ENCODE measurements around the gene TM9SF1. TPM values are rescaled to one million over a fixed set of nuclear protein-coding genes. Genes with fewer than 3 reads are reported as not detected.

Gene TM9SF1
- total RNA-seq, 1 donor from 2014 or later, result 18.3 TPM

GRCh38 chr14:24179294-24179960, 15.8 kb downstream of the TM9SF1 start:
- peaks cover 53 to 55% (median 54%) of the 10 kb centered on the region in 3 donors for H3K36me3 ChIP-seq (ENCODE audit: control insufficient read depth in 3 of 3, insufficient read depth in 3 of 3, low read length in 3 of 3)
- no peaks in the 10 kb centered on the region for H3K27me3 ChIP-seq (ENCODE audit: control insufficient read depth in 3 of 3, insufficient read depth in 3 of 3, low read length in 3 of 3)
- H3K27ac ChIP-seq (ENCODE audit: low read depth, low read length), result peak overlapping the region; percentile 59
- H3K4me3 ChIP-seq (ENCODE audit: low read length in 3 of 3), result no peak overlapping the region
- H3K4me1 ChIP-seq (ENCODE audit: control insufficient read depth in 3 of 3, insufficient read depth in 3 of 3, low read length in 3 of 3), result peaks cover 15 to 22% (median 21%) of the 10 kb centered on the region in 3 donors
- no peaks in the 10 kb centered on the region for H3K9me3 ChIP-seq (ENCODE audit: control insufficient read depth in 3 of 3, low read length in 3 of 3)
- H3K9ac ChIP-seq (ENCODE audit: low read depth in 1 of 3, low read length in 3 of 3), result peak overlapping the region in 2 of 3 donors; percentile 22 to 72

GRCh38 chr14:24178399-24179178, 16.7 kb downstream of the TM9SF1 start:
- peaks cover 46 to 47% (median 46%) of the 10 kb centered on the region in 3 donors for H3K36me3 ChIP-seq (ENCODE audit: control insufficient read depth in 3 of 3, insufficient read depth in 3 of 3, low read length in 3 of 3)
- no peaks in the 10 kb centered on the region for H3K9me3 ChIP-seq (ENCODE audit: control insufficient read depth in 3 of 3, low read length in 3 of 3)
- peaks cover 15 to 22% (median 21%) of the 10 kb centered on the region in 3 donors for H3K4me1 ChIP-seq (ENCODE audit: control insufficient read depth in 3 of 3, insufficient read depth in 3 of 3, low read length in 3 of 3)
- H3K27me3 ChIP-seq (ENCODE audit: control insufficient read depth in 3 of 3, insufficient read depth in 3 of 3, low read length in 3 of 3), result no peaks in the 10 kb centered on the region
- H3K4me3 ChIP-seq (ENCODE audit: low read length in 3 of 3), result no peak overlapping the region
- H3K27ac ChIP-seq (ENCODE audit: low read depth, low read length), result no peak overlapping the region
- no peak overlapping the region for H3K9ac ChIP-seq (ENCODE audit: low read depth in 1 of 3, low read length in 3 of 3)

GRCh38 chr14:24177891-24178290, 17.4 kb downstream of the TM9SF1 start:
- Histone ChIP-seq H3K4me3 (ENCODE audit: low read length in 3 of 3) (no peak overlapping the region), H3K36me3 (ENCODE audit: control insufficient read depth in 3 of 3, insufficient read depth in 3 of 3, low read length in 3 of 3) (peaks cover 40 to 44% (median 42%) of the 10 kb centered on the region in 3 donors), H3K9me3 (ENCODE audit: control insufficient read depth in 3 of 3, low read length in 3 of 3) (no peaks in the 10 kb centered on the region), H3K4me1 (ENCODE audit: control insufficient read depth in 3 of 3, insufficient read depth in 3 of 3, low read length in 3 of 3) (peaks cover 19 to 23% (median 22%) of the 10 kb centered on the region in 3 donors), H3K27me3 (ENCODE audit: control insufficient read depth in 3 of 3, insufficient read depth in 3 of 3, low read length in 3 of 3) (peaks cover 0 to 6% (median 6%) of the 10 kb centered on the region in 3 donors), H3K9ac (ENCODE audit: low read depth in 1 of 3, low read length in 3 of 3) (no peak overlapping the region), H3K27ac (ENCODE audit: low read depth, low read length) (no peak overlapping the region)

- H3K36me3 ChIP-seq (ENCODE audit: control insufficient read depth in 3 of 3, insufficient read depth in 3 of 3, low read length in 3 of 3), result peaks cover 33 to 40% (median 38%) of the 10 kb centered on the region in 3 donors
- H3K27ac ChIP-seq (ENCODE audit: low read depth, low read length), result no peak overlapping the region
- H3K27me3 ChIP-seq (ENCODE audit: control insufficient read depth in 3 of 3, insufficient read depth in 3 of 3, low read length in 3 of 3), result peaks cover 0 to 12% (median 12%) of the 10 kb centered on the region in 3 donors
Measured at GRCh38 chr14:24177041-24177825, 18.0 kb downstream of the TM9SF1 start.

GRCh38 chr14:24176599-24176998, 18.6 kb downstream of the TM9SF1 start:
- peaks cover 0 to 18% (median 17%) of the 10 kb centered on the region in 3 donors for H3K27me3 ChIP-seq (ENCODE audit: control insufficient read depth in 3 of 3, insufficient read depth in 3 of 3, low read length in 3 of 3)
- H3K27ac ChIP-seq (ENCODE audit: low read depth, low read length), result no peak overlapping the region
- no peak overlapping the region for H3K9ac ChIP-seq (ENCODE audit: low read depth in 1 of 3, low read length in 3 of 3)
- H3K9me3 ChIP-seq (ENCODE audit: control insufficient read depth in 3 of 3, low read length in 3 of 3), result no peaks in the 10 kb centered on the region
- no peak overlapping the region for H3K4me3 ChIP-seq (ENCODE audit: low read length in 3 of 3)
- peaks cover 27 to 32% (median 28%) of the 10 kb centered on the region in 3 donors for H3K4me1 ChIP-seq (ENCODE audit: control insufficient read depth in 3 of 3, insufficient read depth in 3 of 3, low read length in 3 of 3)
- peaks cover 28 to 33% (median 31%) of the 10 kb centered on the region in 3 donors for H3K36me3 ChIP-seq (ENCODE audit: control insufficient read depth in 3 of 3, insufficient read depth in 3 of 3, low read length in 3 of 3)

More at GRCh38 chr14:24177041-24177825, 18.0 kb downstream of the TM9SF1 start:
- Histone ChIP-seq H3K4me3 (ENCODE audit: low read length in 3 of 3) (no peak overlapping the region), H3K9ac (ENCODE audit: low read depth in 1 of 3, low read length in 3 of 3) (no peak overlapping the region), H3K4me1 (ENCODE audit: control insufficient read depth in 3 of 3, insufficient read depth in 3 of 3, low read length in 3 of 3) (peaks cover 22 to 26% (median 24%) of the 10 kb centered on the region in 3 donors), H3K9me3 (ENCODE audit: control insufficient read depth in 3 of 3, low read length in 3 of 3) (no peaks in the 10 kb centered on the region)

- H3K4me3 ChIP-seq (ENCODE audit: low read length in 3 of 3), result no peak overlapping the region
- H3K36me3 ChIP-seq (ENCODE audit: control insufficient read depth in 3 of 3, insufficient read depth in 3 of 3, low read length in 3 of 3), result peaks cover 3 to 6% (median 4%) of the 10 kb centered on the region in 3 donors
- H3K27me3 ChIP-seq (ENCODE audit: control insufficient read depth in 3 of 3, insufficient read depth in 3 of 3, low read length in 3 of 3), result peaks cover 0 to 31% (median 27%) of the 10 kb centered on the region in 3 donors
- H3K4me1 ChIP-seq (ENCODE audit: control insufficient read depth in 3 of 3, insufficient read depth in 3 of 3, low read length in 3 of 3), result peaks cover 9 to 14% (median 12%) of the 10 kb centered on the region in 3 donors
- no peaks in the 10 kb centered on the region for H3K9me3 ChIP-seq (ENCODE audit: control insufficient read depth in 3 of 3, low read length in 3 of 3)
- no peak overlapping the region for H3K27ac ChIP-seq (ENCODE audit: low read depth, low read length)
- H3K9ac ChIP-seq (ENCODE audit: low read depth in 1 of 3, low read length in 3 of 3), result no peak overlapping the region
Measured at GRCh38 chr14:24172871-24173281, 22.4 kb downstream of the TM9SF1 start.

- Histone ChIP-seq H3K27me3 (ENCODE audit: control insufficient read depth in 3 of 3, insufficient read depth in 3 of 3, low read length in 3 of 3) (peaks cover 0 to 31% (median 27%) of the 10 kb centered on the region in 3 donors), H3K27ac (ENCODE audit: low read depth, low read length) (no peak overlapping the region), H3K4me1 (ENCODE audit: control insufficient read depth in 3 of 3, insufficient read depth in 3 of 3, low read length in 3 of 3) (peaks cover 9 to 14% (median 12%) of the 10 kb centered on the region in 3 donors), H3K9me3 (ENCODE audit: control insufficient read depth in 3 of 3, low read length in 3 of 3) (no peaks in the 10 kb centered on the region), H3K36me3 (ENCODE audit: control insufficient read depth in 3 of 3, insufficient read depth in 3 of 3, low read length in 3 of 3) (peaks cover 7 to 9% (median 8%) of the 10 kb centered on the region in 3 donors), H3K9ac (ENCODE audit: low read depth in 1 of 3, low read length in 3 of 3) (no peak overlapping the region), H3K4me3 (ENCODE audit: low read length in 3 of 3) (peak overlapping the region in 2 of 3 donors; percentile 1 to 54)
Measured at GRCh38 chr14:24172261-24172860, 22.9 kb downstream of the TM9SF1 start.

GRCh38 chr14:24171422-24172260, 23.6 kb downstream of the TM9SF1 start, which contains the start of gene REC8:
TSS of gene REC8 (plus strand) at chr14:24172080. CDS start at chr14:24172553, 473 bp downstream.
- H3K36me3 ChIP-seq (ENCODE audit: control insufficient read depth in 3 of 3, insufficient read depth in 3 of 3, low read length in 3 of 3), result peaks cover 6 to 13% (median 10%) of the 10 kb centered on the region in 3 donors
- no peaks in the 10 kb centered on the region for H3K9me3 ChIP-seq (ENCODE audit: control insufficient read depth in 3 of 3, low read length in 3 of 3)
- peaks cover 9 to 14% (median 12%) of the 10 kb centered on the region in 3 donors for H3K4me1 ChIP-seq (ENCODE audit: control insufficient read depth in 3 of 3, insufficient read depth in 3 of 3, low read length in 3 of 3)
- H3K27me3 ChIP-seq (ENCODE audit: control insufficient read depth in 3 of 3, insufficient read depth in 3 of 3, low read length in 3 of 3), result peaks cover 0 to 31% (median 27%) of the 10 kb centered on the region in 3 donors
- H3K4me3 ChIP-seq (ENCODE audit: low read length in 3 of 3), result peak within 1 kb of the TSS; percentile 1 to 60 (median 54)
- no peak within 1 kb of the TSS for H3K9ac ChIP-seq (ENCODE audit: low read depth in 1 of 3, low read length in 3 of 3)
- H3K27ac ChIP-seq (ENCODE audit: low read depth, low read length), result no peak within 1 kb of the TSS
